Endothelial cell of umbilical vein (primary cell): ENCODE data around the gene LAIR2. TPM values are rescaled to one million over a fixed set of nuclear protein-coding genes. Genes with fewer than 3 reads are reported as not detected.

Experiments used
- BruUV-seq: library from RNA; stranded (reverse); fragments of 400-500 nt; replicated peaks from 2 replicates; lab custom pipeline; 2021; lab: Mats Ljungman, UMichigan
- CTCF ChIA-PET: fragments of 300-600, 350-600 bp; sonication (Branson Sonifier 250); formaldehyde crosslinking; loops from one replicate; lab custom pipeline; 2021; ENCODE audit warnings: antibody characterized with exemption, inconsistent platforms; lab: Charles Lee
- POLR2A ChIA-PET: fragments of 300-600, 350-600 bp; sonication (Branson Sonifier 250); formaldehyde crosslinking; loops from one replicate; lab custom pipeline; 2021; ENCODE audit warnings: antibody characterized with exemption, inconsistent platforms; lab: Charles Lee
- DNase-seq: peaks from one replicate; pipeline ENCODE4 v3.0.0-alpha.2; 2011; ENCODE audit warnings: low read depth, low spot score
- FAIRE-seq: peaks from 2 replicates; lab custom pipeline; 2011; peaks lifted over from hg19 to GRCh38; lab: Jason Lieb, UNC
- H2AFZ ChIP-seq: 2 replicates; pipeline ENCODE4 v1.6.0; 2012; ENCODE audit warnings: low read depth, low read length, control low read depth, inconsistent platforms
- H3K27ac ChIP-seq: 2 replicates; pipeline ENCODE4 v1.5.1; 2011; ENCODE audit warnings: low read depth, mild to moderate bottlenecking, control low read depth, low read length, moderate library complexity; ENCODE audit not compliant: insufficient read depth
- H3K27me3 ChIP-seq, 2 experiments: 2 replicates each; pipeline versions ENCODE4 v1.6.0 to v1.6.1; 2011; ENCODE audit warnings: low read length in 2 of 2, mixed read lengths in 1 of 2; ENCODE audit not compliant: control insufficient read depth in 2 of 2, insufficient read depth in 2 of 2
- H3K36me3 ChIP-seq, 2 experiments: 2 replicates in 1 of 2; 3 replicates in 1 of 2; pipeline ENCODE4 v1.5.1; 2011; ENCODE audit warnings: low read length in 2 of 2, mild to moderate bottlenecking in 1 of 2, moderate library complexity in 1 of 2; ENCODE audit not compliant: control insufficient read depth in 2 of 2, insufficient read depth in 2 of 2; ENCODE audit errors: extremely low read depth in 1 of 2
- H3K4me1 ChIP-seq: 3 replicates; pipeline ENCODE4 v1.5.1; 2011; ENCODE audit warnings: mild to moderate bottlenecking, low read length; ENCODE audit not compliant: control insufficient read depth, insufficient read depth; ENCODE audit errors: extremely low read depth
- H3K4me2 ChIP-seq: 2 replicates; pipeline ENCODE4 v1.6.1; 2011; ENCODE audit warnings: low read length, control low read depth, mixed read lengths; ENCODE audit not compliant: insufficient read depth
- H3K4me3 ChIP-seq, 3 experiments: fragments of 200-600 bp in 1 of 3; sonication (generic), shearing (Covaris generic) in 1 of 3; replicated peaks in 1 of 3; 2 replicates each; pipeline ENCODE4 v1.5.1; 2011 to 2016; ENCODE audit warnings: control low read depth in 3 of 3, low read length in 3 of 3, mild to moderate bottlenecking in 2 of 3, inconsistent platforms in 1 of 3, low read depth in 1 of 3, moderate library complexity in 1 of 3; ENCODE audit not compliant: insufficient read depth in 1 of 3
- H3K79me2 ChIP-seq: 2 replicates; pipeline ENCODE4 v1.6.0; 2012; ENCODE audit warnings: low read length, inconsistent platforms; ENCODE audit not compliant: control insufficient read depth, insufficient read depth
- H3K9ac ChIP-seq: replicated peaks from 2 replicates; pipeline ENCODE3; 2011; ENCODE audit warnings: low read length, control low read depth; ENCODE audit not compliant: insufficient read depth; ENCODE audit errors: extremely low read depth
- H3K9me1 ChIP-seq: replicated peaks from 3 replicates; pipeline ENCODE4 v1.6.0; 2011; ENCODE audit warnings: mild to moderate bottlenecking, low read length; ENCODE audit not compliant: control insufficient read depth, insufficient read depth; ENCODE audit errors: extremely low read depth
- H3K9me3 ChIP-seq: replicated peaks from 2 replicates; pipeline ENCODE4 v1.5.1; 2012; ENCODE audit warnings: low read length, inconsistent platforms; ENCODE audit not compliant: control insufficient read depth, insufficient read depth
- H4K20me1 ChIP-seq: replicated peaks from 2 replicates; pipeline ENCODE3; 2011; ENCODE audit warnings: mild to moderate bottlenecking, low read length; ENCODE audit not compliant: control insufficient read depth, insufficient read depth; ENCODE audit errors: extremely low read depth
- CTCF ChIP-seq, 2 donors: IDR thresholded peaks; 1 replicate in 1 of 2; 2 replicates in 1 of 2; pipeline ENCODE4 v1.5.1; 2011; ENCODE audit warnings: low read length in 2 of 2, mild to moderate bottlenecking in 2 of 2, moderate library complexity in 2 of 2, control low read depth in 1 of 2, inconsistent platforms in 1 of 2, low read depth in 1 of 2; ENCODE audit not compliant: insufficient read depth in 1 of 2; ENCODE audit errors: extremely low read depth in 1 of 2
- EZH2 ChIP-seq: IDR thresholded peaks from 2 replicates; pipeline ENCODE4 v1.6.1; 2012; ENCODE audit warnings: borderline replicate concordance, low read depth, mild to moderate bottlenecking, moderate library complexity, low read length, inconsistent platforms; ENCODE audit not compliant: severe bottlenecking
- FOS ChIP-seq: IDR thresholded peaks from 2 replicates; pipeline ENCODE4 v1.6.1; 2011; ENCODE audit warnings: mild to moderate bottlenecking, low read length, moderate library complexity, borderline replicate concordance; ENCODE audit not compliant: insufficient read depth
- GATA2 ChIP-seq: IDR thresholded peaks from 2 replicates; pipeline ENCODE4 v1.7.0; 2011; ENCODE audit warnings: low read depth, mild to moderate bottlenecking, moderate library complexity, mixed read lengths, low read length; ENCODE audit not compliant: insufficient read length, insufficient read depth
- JUN ChIP-seq: IDR thresholded peaks from 2 replicates; pipeline ENCODE4 v1.6.1; 2011; ENCODE audit warnings: borderline replicate concordance, low read depth; ENCODE audit not compliant: insufficient read length, insufficient read depth
- MAX ChIP-seq: IDR thresholded peaks from 2 replicates; pipeline ENCODE4 v1.6.1; 2011; ENCODE audit not compliant: insufficient read depth, insufficient read length
- MYC ChIP-seq: IDR thresholded peaks from one replicate; pipeline ENCODE4 v1.6.1; 2011; ENCODE audit warnings: mild to moderate bottlenecking, low read depth, low read length
- POLR2A ChIP-seq: IDR thresholded peaks from 2 replicates; pipeline ENCODE4 v1.6.1; 2012; ENCODE audit warnings: low read depth, mild to moderate bottlenecking, control low read depth, low read length
- POLR2AphosphoS5 ChIP-seq: IDR thresholded peaks from 2 replicates; pipeline ENCODE4 v1.6.1; 2012; ENCODE audit warnings: low read depth, mild to moderate bottlenecking, control low read depth, low read length, moderate library complexity; ENCODE audit not compliant: insufficient read depth
- dilution Hi-C: fragments of 300-500 bp; cut with MboI; formaldehyde crosslinking; loops from one replicate; pipeline ENCODE4 v1.15.0; 2019; ENCODE audit warnings: low sequenced_read_pairs; ENCODE audit not compliant: extremely low pct_ligation_motif_present
- intact Hi-C: fragments of 100-400 bp; cut with micrococcal nuclease; formaldehyde crosslinking; loops from one replicate; pipeline ENCODE4 v1.10.0; 2022
- polyA plus RNA-seq, 4 experiments: library from polyadenylated mRNA; depleted of rRNA in 3 of 4; stranded (reverse) in 3 of 4; unstranded in 1 of 4; fragments of >200 nt; gene quantifications; 2 replicates each; pipeline versions ENCODE4 v1.2.1 to v1.2.3, GENCODE V29; 2011 to 2012; ENCODE audit warnings: missing spikeins in 1 of 4
- total RNA-seq: library from RNA; stranded (reverse); gene quantifications from 2 replicates; pipeline ENCODE4 v1.2.3, GENCODE V29; 2021

Gene LAIR2
- total and polyA plus RNA-seq, 2 donors (not counting 3 experiments of a cell fraction or from before 2014, with no cell fraction given) = not detected

GRCh38 chr19:54478677-54479266 lies 23.9 kb upstream of the LAIR2 start:
- Histone ChIP-seq H3K9me1 (no peaks in the 10 kb centered on the region), H3K4me2 (no peak overlapping the region), H4K20me1 (no peaks in the 10 kb centered on the region), H3K9me3 (no peaks in the 10 kb centered on the region), H3K36me3 (no peaks in the 10 kb centered on the region), H3K9ac (no peak overlapping the region), H3K27ac (no peak overlapping the region), H3K27me3 (no peaks in the 10 kb centered on the region), H2AFZ (no peak overlapping the region), H3K4me1 (peaks cover 2% of the 10 kb centered on the region), H3K4me3 (no peak overlapping the region), H3K79me2 (no peaks in the 10 kb centered on the region)
- TF ChIP-seq CTCF (IDR thresholded peaks at IDR 0.05; ENCODE audit: extremely low read depth in 1 of 2, insufficient read depth in 1 of 2, low read depth in 1 of 2, low read length in 2 of 2) = peak; percentile 54 to 72
- no peak for TF ChIP-seq GATA2
- intact Hi-C loops = no loop called here
- ChIA-PET CTCF (interaction anchor here (2.0 to 4.0 kb wide), 2 partner anchors 195 kb away, joined by 11 to 42 read pairs; no protein-coding TSS in a partner anchor), POLR2A (no interaction called here)
- no TSS peak for BruUV-seq
- peak; percentile 54 for DNase-seq
- dilution Hi-C loops = no loop called here
- FAIRE-seq = peak; percentile 92

GRCh38 chr19:54480051-54480450 lies 22.6 kb upstream of the LAIR2 start:
- no peak for DNase-seq
- no peaks in the 10 kb centered on the region for H3K4me1 ChIP-seq
- no peaks in the 10 kb centered on the region for H3K9me3 ChIP-seq
- no peaks in the 10 kb centered on the region for H3K79me2 ChIP-seq
- no TSS peak for BruUV-seq
- no peak overlapping the region for H3K27ac ChIP-seq
- H3K27me3 ChIP-seq = no peaks in the 10 kb centered on the region
- no peaks in the 10 kb centered on the region for H3K36me3 ChIP-seq
- no peak for FAIRE-seq
- no peak overlapping the region for H3K4me2 ChIP-seq
- dilution Hi-C loops (no loop called here), intact Hi-C loops (loop anchor here (2.0 kb wide), 1 partner anchor 441 kb away; no protein-coding TSS in a partner anchor)
- no peak overlapping the region for H3K9ac ChIP-seq
- no peaks in the 10 kb centered on the region for H3K9me1 ChIP-seq
- ChIA-PET CTCF (interaction anchor here (4.0 kb wide), 1 partner anchor 194 kb away, joined by 42 read pairs; no protein-coding TSS in a partner anchor), POLR2A (no interaction called here)
- no peaks in the 10 kb centered on the region for H4K20me1 ChIP-seq
- H3K4me3 ChIP-seq = no peak overlapping the region
- no peak for TF ChIP-seq GATA2
- no peak for TF ChIP-seq FOS
- no peak for TF ChIP-seq MYC
- TF ChIP-seq EZH2 = no peak
- no peak for TF ChIP-seq POLR2A
- TF ChIP-seq MAX = no peak
- TF ChIP-seq POLR2AphosphoS5 = no peak
- TF ChIP-seq CTCF (IDR thresholded peaks at IDR 0.05; ENCODE audit: extremely low read depth in 1 of 2, insufficient read depth in 1 of 2, low read depth in 1 of 2, low read length in 2 of 2) = no peak
- TF ChIP-seq JUN = no peak
- no peak overlapping the region for H2AFZ ChIP-seq
